ENCODE results near the gene ZNF346.

Gene ZNF346

DNA sequence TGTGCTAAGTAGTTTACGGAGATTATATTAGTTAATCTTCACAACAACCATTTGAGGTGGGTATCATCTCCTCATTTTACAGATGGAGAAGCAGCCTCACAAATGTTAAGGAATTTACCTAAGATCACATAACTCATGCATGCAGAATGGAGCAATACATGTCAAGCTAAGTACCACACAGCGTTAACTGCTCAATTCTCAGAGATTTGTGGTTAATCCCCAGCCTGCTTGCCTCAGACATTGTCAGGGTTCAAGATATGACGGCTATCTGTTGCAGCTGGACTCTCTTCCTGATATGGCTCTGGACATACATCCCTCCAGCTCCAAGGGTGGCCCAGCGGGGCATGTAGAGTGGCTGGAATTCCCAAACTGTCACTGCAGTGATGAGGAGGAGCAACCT, 7.3 kb upstream of the ZNF346 start:
- H3K4me3 ChIP-seq (ENCODE audit: low read depth in 1 of 2, low read length in 2 of 2): no peak overlapping the region
- no peaks in the 10 kb centered on the region for H3K27me3 ChIP-seq (ENCODE audit: low read depth, low read length)
- H3K9me3 ChIP-seq (ENCODE audit: control insufficient read depth in 1 of 2, low read length in 2 of 2): no peaks in the 10 kb centered on the region
- H3K4me1 ChIP-seq (ENCODE audit: control insufficient read depth in 1 of 2, insufficient read depth in 2 of 2, low read length in 2 of 2): peaks cover 0 to 7% of the 10 kb centered on the region in 2 donors
- H3K27ac ChIP-seq (ENCODE audit: low read length): no peak overlapping the region
- H3K36me3 ChIP-seq (ENCODE audit: control insufficient read depth in 1 of 2, insufficient read depth in 2 of 2, low read length in 2 of 2): no peaks in the 10 kb centered on the region

DNA sequence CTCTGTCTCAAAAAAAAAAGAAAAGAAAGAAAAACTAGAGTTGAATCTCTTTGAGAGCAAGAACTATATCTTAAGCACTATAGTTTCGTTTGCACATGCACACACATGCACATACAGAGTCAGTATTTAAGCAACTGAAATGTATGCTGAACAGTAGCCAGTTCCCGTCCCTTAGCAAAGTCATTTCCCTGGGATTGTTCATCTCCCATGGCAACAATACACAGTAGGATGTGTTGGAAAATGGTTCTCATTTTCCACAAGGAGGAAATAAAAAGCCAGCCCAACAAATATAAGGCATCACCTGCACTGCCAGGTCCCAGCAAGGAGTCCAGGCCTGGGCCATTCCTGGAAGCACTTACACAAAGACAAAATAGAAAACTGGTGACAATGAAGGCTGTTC, 4.2 kb upstream of the ZNF346 start:
- Histone ChIP-seq H3K36me3 (ENCODE audit: control insufficient read depth in 1 of 2, insufficient read depth in 2 of 2, low read length in 2 of 2) (no peaks in the 10 kb centered on the region), H3K27me3 (ENCODE audit: low read depth, low read length) (no peaks in the 10 kb centered on the region), H3K4me1 (ENCODE audit: control insufficient read depth in 1 of 2, insufficient read depth in 2 of 2, low read length in 2 of 2) (peaks cover 0 to 6% of the 10 kb centered on the region in 2 donors), H3K9me3 (ENCODE audit: control insufficient read depth in 1 of 2, low read length in 2 of 2) (no peaks in the 10 kb centered on the region), H3K4me3 (ENCODE audit: low read depth in 1 of 2, low read length in 2 of 2) (no peak overlapping the region), H3K27ac (ENCODE audit: low read length) (no peak overlapping the region)

DNA sequence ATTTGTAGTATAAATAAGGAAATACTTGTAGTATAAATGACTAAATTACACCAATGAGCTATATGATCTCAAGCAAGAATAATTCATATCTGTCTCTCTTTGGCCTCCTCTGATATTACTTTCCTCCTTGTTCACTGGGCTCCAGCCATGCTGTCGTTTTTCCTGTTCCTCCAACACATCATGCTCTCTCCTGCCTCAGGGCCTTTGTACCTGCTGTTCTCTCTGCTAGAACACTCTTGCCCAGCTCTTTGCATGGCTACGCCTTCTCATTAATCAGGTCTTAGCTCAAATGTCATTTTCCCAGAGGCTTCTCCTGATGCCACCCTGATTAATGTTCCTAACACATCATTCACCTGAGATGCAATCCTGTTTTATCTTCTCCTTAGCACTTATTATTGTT, 2.5 kb upstream of the ZNF346 start:
- no peak overlapping the region for H3K27ac ChIP-seq (ENCODE audit: low read length)
- H3K36me3 ChIP-seq (ENCODE audit: control insufficient read depth in 1 of 2, insufficient read depth in 2 of 2, low read length in 2 of 2): no peaks in the 10 kb centered on the region
- H3K27me3 ChIP-seq (ENCODE audit: low read depth, low read length): no peaks in the 10 kb centered on the region
- no peak overlapping the region for H3K4me3 ChIP-seq (ENCODE audit: low read depth in 1 of 2, low read length in 2 of 2)
- no peaks in the 10 kb centered on the region for H3K9me3 ChIP-seq (ENCODE audit: control insufficient read depth in 1 of 2, low read length in 2 of 2)
- peaks cover 0 to 9% of the 10 kb centered on the region in 2 donors for H3K4me1 ChIP-seq (ENCODE audit: control insufficient read depth in 1 of 2, insufficient read depth in 2 of 2, low read length in 2 of 2)

DNA sequence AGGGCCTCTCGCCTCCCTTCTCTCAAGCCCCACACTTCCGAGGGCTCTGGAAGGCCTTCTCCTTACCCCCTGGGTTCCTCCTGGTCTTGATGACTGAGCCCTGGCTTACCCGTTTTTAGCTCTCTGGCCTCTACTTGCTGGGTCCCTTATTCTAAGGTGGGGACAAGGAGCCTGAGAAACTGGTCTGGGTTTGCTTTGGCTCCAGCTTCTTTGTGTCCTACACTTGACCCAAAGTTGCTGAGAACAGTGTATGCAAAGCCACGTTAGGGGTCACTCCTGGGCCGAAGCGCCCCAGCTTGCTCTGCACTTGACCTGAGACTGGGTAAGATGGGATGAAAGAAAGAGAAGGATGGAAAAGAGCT, 788 bp downstream of the ZNF346 start:
- peak overlapping the region; percentile 73 to 79 for H3K4me3 ChIP-seq (ENCODE audit: low read depth in 1 of 2, low read length in 2 of 2)
- peak overlapping the region; percentile 64 for H3K27ac ChIP-seq (ENCODE audit: low read length)
- H3K27me3 ChIP-seq (ENCODE audit: low read depth, low read length): no peaks in the 10 kb centered on the region
- H3K36me3 ChIP-seq (ENCODE audit: control insufficient read depth in 1 of 2, insufficient read depth in 2 of 2, low read length in 2 of 2): peaks cover 0 to 4% of the 10 kb centered on the region in 2 donors
- peaks cover 0 to 9% of the 10 kb centered on the region in 2 donors for H3K4me1 ChIP-seq (ENCODE audit: control insufficient read depth in 1 of 2, insufficient read depth in 2 of 2, low read length in 2 of 2)
- no peaks in the 10 kb centered on the region for H3K9me3 ChIP-seq (ENCODE audit: control insufficient read depth in 1 of 2, low read length in 2 of 2)

DNA sequence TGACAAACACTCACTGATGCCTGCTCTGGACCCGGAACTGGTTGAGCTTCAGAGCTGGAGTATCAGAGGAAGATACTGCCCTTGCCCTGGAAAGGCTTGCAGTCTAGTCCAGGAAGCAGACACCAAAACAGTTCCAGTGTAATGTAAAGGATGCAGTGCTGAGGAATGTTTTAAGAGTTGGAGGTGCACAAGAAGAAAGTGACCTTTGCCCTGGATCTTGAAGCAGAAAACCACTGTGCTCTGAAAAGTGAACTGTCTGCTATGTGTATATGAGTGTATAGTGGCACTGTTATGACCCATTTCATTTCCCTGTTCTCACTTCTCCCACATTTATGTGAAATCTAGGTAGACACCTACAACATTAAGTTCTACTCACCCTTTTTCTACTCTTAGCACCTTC, 2.1 kb downstream of the ZNF346 start:
- Histone ChIP-seq H3K36me3 (ENCODE audit: control insufficient read depth in 1 of 2, insufficient read depth in 2 of 2, low read length in 2 of 2) (peaks cover 0 to 8% of the 10 kb centered on the region in 2 donors), H3K27ac (ENCODE audit: low read length) (no peak overlapping the region), H3K27me3 (ENCODE audit: low read depth, low read length) (no peaks in the 10 kb centered on the region), H3K9me3 (ENCODE audit: control insufficient read depth in 1 of 2, low read length in 2 of 2) (no peaks in the 10 kb centered on the region), H3K4me1 (ENCODE audit: control insufficient read depth in 1 of 2, insufficient read depth in 2 of 2, low read length in 2 of 2) (peaks cover 0 to 9% of the 10 kb centered on the region in 2 donors), H3K4me3 (ENCODE audit: low read depth in 1 of 2, low read length in 2 of 2) (no peak overlapping the region)

DNA sequence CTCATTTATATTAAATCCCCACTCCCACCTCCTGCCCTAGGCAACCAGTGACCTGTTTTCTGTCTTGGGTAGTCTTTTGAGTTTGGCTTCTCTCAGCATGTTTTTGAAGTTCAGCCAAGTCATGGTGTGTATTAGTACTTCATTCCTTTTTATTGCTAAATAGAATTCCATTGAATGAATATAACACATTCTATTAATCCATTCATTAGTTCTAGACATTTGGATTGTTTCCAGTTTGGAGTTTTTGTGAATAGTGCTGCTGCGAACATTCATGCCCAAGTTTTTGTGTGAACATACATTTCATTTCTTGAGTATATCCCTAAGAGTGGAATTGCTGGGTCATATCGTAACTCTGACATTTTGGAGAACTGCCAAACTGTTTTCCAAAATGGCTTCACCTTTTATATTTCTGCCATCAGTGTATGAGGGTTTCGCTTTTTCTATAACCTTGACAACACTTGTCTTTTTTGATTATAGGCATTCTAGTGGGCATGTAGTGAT, 2.7 kb downstream of the ZNF346 start:
- H3K4me3 ChIP-seq (ENCODE audit: low read depth in 1 of 2, low read length in 2 of 2): no peak overlapping the region
- H3K4me1 ChIP-seq (ENCODE audit: control insufficient read depth in 1 of 2, insufficient read depth in 2 of 2, low read length in 2 of 2): peaks cover 0 to 9% of the 10 kb centered on the region in 2 donors
- no peak overlapping the region for H3K27ac ChIP-seq (ENCODE audit: low read length)
- peaks cover 0 to 8% of the 10 kb centered on the region in 2 donors for H3K36me3 ChIP-seq (ENCODE audit: control insufficient read depth in 1 of 2, insufficient read depth in 2 of 2, low read length in 2 of 2)
- no peaks in the 10 kb centered on the region for H3K9me3 ChIP-seq (ENCODE audit: control insufficient read depth in 1 of 2, low read length in 2 of 2)
- H3K27me3 ChIP-seq (ENCODE audit: low read depth, low read length): no peaks in the 10 kb centered on the region

DNA sequence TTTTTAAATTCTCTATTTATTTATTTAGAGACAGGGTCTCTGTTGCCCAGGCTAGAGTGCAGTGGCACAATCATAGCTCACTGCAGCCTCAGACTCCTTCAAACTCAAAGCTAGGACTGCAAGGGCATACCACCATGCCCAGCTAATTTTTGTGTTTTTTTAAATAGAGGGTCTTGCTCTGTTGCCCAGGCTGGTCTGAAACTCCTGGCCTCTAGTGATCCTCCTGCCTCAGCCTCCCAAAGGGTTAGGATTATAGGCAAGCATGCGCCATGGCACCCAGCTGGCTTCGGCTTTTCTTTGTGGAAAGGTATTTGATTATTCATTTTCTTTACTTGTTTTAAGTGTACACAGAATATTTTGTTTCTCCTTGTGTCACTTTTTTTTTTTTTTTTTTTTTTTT, 5.2 kb downstream of the ZNF346 start:
- no peaks in the 10 kb centered on the region for H3K9me3 ChIP-seq (ENCODE audit: control insufficient read depth in 1 of 2, low read length in 2 of 2)

DNA sequence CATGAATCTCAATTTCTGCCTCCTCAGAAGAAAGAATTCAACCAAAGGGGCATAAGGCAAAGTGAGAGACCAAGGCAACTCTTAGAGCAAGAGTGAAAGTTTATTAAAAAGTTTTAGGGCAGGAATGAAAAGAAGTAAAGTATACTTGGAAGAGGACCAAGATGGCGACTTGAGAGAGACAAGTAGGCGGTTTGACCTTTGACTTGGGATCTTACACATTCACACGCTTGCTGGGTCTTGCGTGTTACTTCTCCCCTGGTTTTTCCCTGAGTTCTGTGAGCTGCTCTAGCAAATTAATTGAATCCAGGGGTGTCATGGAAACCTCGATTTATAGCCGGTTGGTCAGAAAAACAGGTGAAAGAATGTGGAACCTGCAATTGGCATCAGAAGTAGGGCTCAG, 7.0 kb downstream of the ZNF346 start:
- no peak overlapping the region for H3K4me3 ChIP-seq (ENCODE audit: low read depth in 1 of 2, low read length in 2 of 2)
- no peaks in the 10 kb centered on the region for H3K27me3 ChIP-seq (ENCODE audit: low read depth, low read length)
- H3K36me3 ChIP-seq (ENCODE audit: control insufficient read depth in 1 of 2, insufficient read depth in 2 of 2, low read length in 2 of 2): peaks cover 0 to 17% of the 10 kb centered on the region in 2 donors
- no peaks in the 10 kb centered on the region for H3K4me1 ChIP-seq (ENCODE audit: control insufficient read depth in 1 of 2, insufficient read depth in 2 of 2, low read length in 2 of 2)
- no peak overlapping the region for H3K27ac ChIP-seq (ENCODE audit: low read length)
- no peaks in the 10 kb centered on the region for H3K9me3 ChIP-seq (ENCODE audit: control insufficient read depth in 1 of 2, low read length in 2 of 2)

More for the DNA sequence above, 5.2 kb downstream of the ZNF346 start:
- peaks cover 0 to 9% of the 10 kb centered on the region in 2 donors for H3K4me1 ChIP-seq (ENCODE audit: control insufficient read depth in 1 of 2, insufficient read depth in 2 of 2, low read length in 2 of 2)
- no peak overlapping the region for H3K4me3 ChIP-seq (ENCODE audit: low read depth in 1 of 2, low read length in 2 of 2)
- H3K27ac ChIP-seq (ENCODE audit: low read length): no peak overlapping the region
- H3K36me3 ChIP-seq (ENCODE audit: control insufficient read depth in 1 of 2, insufficient read depth in 2 of 2, low read length in 2 of 2): peaks cover 0 to 12% of the 10 kb centered on the region in 2 donors
- H3K27me3 ChIP-seq (ENCODE audit: low read depth, low read length): no peaks in the 10 kb centered on the region

DNA sequence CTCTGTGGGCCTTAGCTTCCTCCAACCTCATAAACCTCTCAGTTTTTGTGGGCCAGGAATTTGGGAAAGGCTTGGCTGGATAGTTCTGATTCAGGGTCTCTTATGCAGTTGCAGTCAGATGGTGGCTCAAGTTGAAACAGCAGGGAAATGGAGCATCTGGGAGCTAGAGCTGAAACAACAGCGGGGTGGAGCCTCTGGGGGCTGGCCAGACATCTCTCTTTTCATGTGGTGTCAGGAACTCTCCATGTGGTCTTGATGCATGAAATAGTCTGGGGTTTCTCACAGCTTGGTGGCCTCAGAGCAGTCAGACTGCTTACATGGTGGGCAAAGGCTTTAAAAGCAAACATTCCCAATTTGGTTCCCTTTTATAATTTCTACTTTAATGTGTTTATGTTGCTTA, 13.5 kb downstream of the ZNF346 start:
- no peak overlapping the region for H3K4me3 ChIP-seq (ENCODE audit: low read depth in 1 of 2, low read length in 2 of 2)
- H3K27ac ChIP-seq (ENCODE audit: low read length): no peak overlapping the region
- H3K4me1 ChIP-seq (ENCODE audit: control insufficient read depth in 1 of 2, insufficient read depth in 2 of 2, low read length in 2 of 2): no peaks in the 10 kb centered on the region
- H3K36me3 ChIP-seq (ENCODE audit: control insufficient read depth in 1 of 2, insufficient read depth in 2 of 2, low read length in 2 of 2): peaks cover 0 to 9% of the 10 kb centered on the region in 2 donors
- no peaks in the 10 kb centered on the region for H3K27me3 ChIP-seq (ENCODE audit: low read depth, low read length)
- H3K9me3 ChIP-seq (ENCODE audit: control insufficient read depth in 1 of 2, low read length in 2 of 2): no peaks in the 10 kb centered on the region

DNA sequence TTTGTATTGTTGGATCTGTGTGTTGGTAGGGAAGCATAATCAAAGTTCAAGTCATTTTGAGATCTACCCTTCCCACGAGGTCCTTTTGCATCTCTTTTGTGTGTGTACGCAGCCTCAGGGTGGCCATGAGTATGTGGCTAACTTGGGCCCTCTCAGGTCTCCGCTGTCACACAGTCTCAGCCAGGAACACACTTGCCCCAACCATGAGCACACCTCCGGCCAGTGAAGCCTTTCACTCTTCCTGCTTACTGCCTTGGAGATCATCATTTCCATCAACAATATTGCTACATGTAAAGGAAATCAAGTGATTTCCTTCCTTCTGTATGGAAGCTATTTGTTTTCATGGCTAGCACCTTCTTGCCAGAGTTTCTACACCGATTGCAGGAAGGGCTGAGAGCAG, 13.9 kb downstream of the ZNF346 start:
- H3K27ac ChIP-seq (ENCODE audit: low read length): no peak overlapping the region
- H3K4me1 ChIP-seq (ENCODE audit: control insufficient read depth in 1 of 2, insufficient read depth in 2 of 2, low read length in 2 of 2): no peaks in the 10 kb centered on the region
- no peaks in the 10 kb centered on the region for H3K27me3 ChIP-seq (ENCODE audit: low read depth, low read length)
- H3K9me3 ChIP-seq (ENCODE audit: control insufficient read depth in 1 of 2, low read length in 2 of 2): no peaks in the 10 kb centered on the region
- no peak overlapping the region for H3K4me3 ChIP-seq (ENCODE audit: low read depth in 1 of 2, low read length in 2 of 2)
- H3K36me3 ChIP-seq (ENCODE audit: control insufficient read depth in 1 of 2, insufficient read depth in 2 of 2, low read length in 2 of 2): peaks cover 0 to 14% of the 10 kb centered on the region in 2 donors

DNA sequence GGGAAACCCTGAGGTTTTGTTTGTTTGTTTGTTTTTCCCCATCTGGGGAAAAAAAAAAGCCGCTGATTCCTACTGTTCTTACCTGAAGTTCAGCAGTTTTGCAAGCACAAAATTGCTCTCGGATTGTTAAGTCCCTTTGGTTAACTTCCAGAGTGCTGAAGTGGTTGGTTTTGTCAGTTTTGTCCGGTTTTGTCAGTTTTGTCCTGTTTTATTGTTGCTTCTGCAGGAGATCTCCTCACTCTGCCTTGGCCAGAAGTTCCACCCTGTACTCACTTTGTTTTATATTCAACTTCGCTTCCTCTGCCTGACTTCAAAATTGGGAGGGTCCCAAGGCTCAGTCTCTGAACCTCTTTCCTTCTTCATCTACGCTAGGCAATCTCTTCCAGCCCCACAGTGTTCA, 14.4 kb downstream of the ZNF346 start:
- Histone ChIP-seq H3K4me3 (ENCODE audit: low read depth in 1 of 2, low read length in 2 of 2) (no peak overlapping the region), H3K27me3 (ENCODE audit: low read depth, low read length) (no peaks in the 10 kb centered on the region), H3K9me3 (ENCODE audit: control insufficient read depth in 1 of 2, low read length in 2 of 2) (no peaks in the 10 kb centered on the region), H3K4me1 (ENCODE audit: control insufficient read depth in 1 of 2, insufficient read depth in 2 of 2, low read length in 2 of 2) (no peaks in the 10 kb centered on the region), H3K27ac (ENCODE audit: low read length) (no peak overlapping the region), H3K36me3 (ENCODE audit: control insufficient read depth in 1 of 2, insufficient read depth in 2 of 2, low read length in 2 of 2) (peaks cover 4 to 18% of the 10 kb centered on the region in 2 donors)

DNA sequence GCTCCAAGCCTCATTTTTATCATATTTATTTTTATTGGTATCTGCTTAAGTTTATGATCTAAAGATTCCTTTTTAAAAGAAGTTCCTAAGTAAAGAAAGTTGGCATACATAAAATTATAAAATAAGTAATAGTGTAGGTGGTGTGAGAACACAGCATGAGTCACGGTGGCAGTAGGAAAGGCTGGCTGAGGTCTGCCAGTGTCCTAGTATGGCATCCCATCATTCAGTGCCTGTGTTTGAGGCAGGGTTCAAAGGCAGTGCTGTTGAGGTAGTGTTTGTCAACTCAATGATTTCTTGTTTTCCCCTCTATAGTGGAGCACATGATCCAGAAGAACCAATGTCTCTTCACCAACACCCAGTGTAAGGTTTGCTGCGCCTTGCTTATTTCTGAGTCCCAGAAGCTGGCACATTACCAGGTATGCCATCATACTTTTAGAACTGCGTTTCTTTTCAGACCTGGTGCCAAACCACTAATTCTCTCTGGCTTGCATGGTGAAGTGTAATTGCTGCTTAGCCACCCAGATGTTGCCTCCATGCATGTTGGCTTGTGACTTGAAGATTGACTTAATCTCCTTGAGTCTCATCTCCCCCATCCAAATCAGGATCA, 18.4 kb downstream of the ZNF346 start:
- H3K9me3 ChIP-seq (ENCODE audit: control insufficient read depth in 1 of 2, low read length in 2 of 2): no peaks in the 10 kb centered on the region
- no peak overlapping the region for H3K4me3 ChIP-seq (ENCODE audit: low read depth in 1 of 2, low read length in 2 of 2)
- H3K36me3 ChIP-seq (ENCODE audit: control insufficient read depth in 1 of 2, insufficient read depth in 2 of 2, low read length in 2 of 2): peaks cover 15 to 38% of the 10 kb centered on the region in 2 donors
- H3K27me3 ChIP-seq (ENCODE audit: low read depth, low read length): no peaks in the 10 kb centered on the region
- no peaks in the 10 kb centered on the region for H3K4me1 ChIP-seq (ENCODE audit: control insufficient read depth in 1 of 2, insufficient read depth in 2 of 2, low read length in 2 of 2)
- H3K27ac ChIP-seq (ENCODE audit: low read length): no peak overlapping the region

All from muscle layer of duodenum (tissue), 2 donors.